Progenitor cell of endocrine pancreas (in vitro differentiated cells): ENCODE data around the gene MR1. TPM values are rescaled to one million over a fixed set of nuclear protein-coding genes. Genes with fewer than 3 reads are reported as not detected.

Source experiments
- DNase-seq: peaks from one replicate; pipeline ENCODE4 v3.0.0; 2021; ENCODE audit warnings: low spot score; ENCODE audit not compliant: unreplicated experiment
- H3K27ac Mint-ChIP-seq: 2 replicates; pipeline ENCODE4 v1.8.0; 2021; ENCODE audit warnings: mild to moderate bottlenecking, moderate library complexity, mixed read lengths
- H3K27me3 Mint-ChIP-seq: 2 replicates; pipeline ENCODE4 v1.8.0; 2021; ENCODE audit warnings: mixed read lengths
- H3K36me3 Mint-ChIP-seq: 2 replicates; pipeline ENCODE4 v1.8.0; 2022; ENCODE audit warnings: mixed read lengths; ENCODE audit not compliant: insufficient read depth
- H3K4me1 Mint-ChIP-seq: 2 replicates; pipeline ENCODE4 v1.8.0; 2021; ENCODE audit warnings: low read depth, mixed read lengths
- H3K4me3 Mint-ChIP-seq: 2 replicates; pipeline ENCODE4 v1.8.0; 2021; ENCODE audit warnings: low read depth, mild to moderate bottlenecking, moderate library complexity, mixed read lengths
- H3K9me3 Mint-ChIP-seq: 2 replicates; pipeline ENCODE4 v1.8.0; 2021; ENCODE audit warnings: low read depth, mixed read lengths
- total RNA-seq: library from RNA; stranded (reverse); gene quantifications from 2 replicates; pipeline ENCODE4 v1.2.1, GENCODE V29; 2021
- TF ChIP-seq, protein P1 (sequence below): fragments of 200-600 bp; sonication (generic); IDR thresholded peaks from one replicate; pipeline ENCODE4 v1.5.0; 2021; ENCODE audit warnings: antibody characterized with exemption, mild to moderate bottlenecking; ENCODE audit not compliant: unreplicated experiment

MR1 gene
- total RNA-seq, 1 donor from 2014 or later = 0.57 TPM

GRCh38 chr1:181104042-181104789 is 70.4 kb downstream of the MR1 start:
- Mint-ChIP-seq H3K27me3 (peaks cover 66% of the 10 kb centered on the region), H3K4me3 (peak overlapping the region; percentile 88), H3K36me3 (no peaks in the 10 kb centered on the region), H3K27ac (peak overlapping the region; percentile 96), H3K9me3 (no peaks in the 10 kb centered on the region), H3K4me1 (peaks cover 48% of the 10 kb centered on the region)
- TF ChIP-seq, protein P1, sequence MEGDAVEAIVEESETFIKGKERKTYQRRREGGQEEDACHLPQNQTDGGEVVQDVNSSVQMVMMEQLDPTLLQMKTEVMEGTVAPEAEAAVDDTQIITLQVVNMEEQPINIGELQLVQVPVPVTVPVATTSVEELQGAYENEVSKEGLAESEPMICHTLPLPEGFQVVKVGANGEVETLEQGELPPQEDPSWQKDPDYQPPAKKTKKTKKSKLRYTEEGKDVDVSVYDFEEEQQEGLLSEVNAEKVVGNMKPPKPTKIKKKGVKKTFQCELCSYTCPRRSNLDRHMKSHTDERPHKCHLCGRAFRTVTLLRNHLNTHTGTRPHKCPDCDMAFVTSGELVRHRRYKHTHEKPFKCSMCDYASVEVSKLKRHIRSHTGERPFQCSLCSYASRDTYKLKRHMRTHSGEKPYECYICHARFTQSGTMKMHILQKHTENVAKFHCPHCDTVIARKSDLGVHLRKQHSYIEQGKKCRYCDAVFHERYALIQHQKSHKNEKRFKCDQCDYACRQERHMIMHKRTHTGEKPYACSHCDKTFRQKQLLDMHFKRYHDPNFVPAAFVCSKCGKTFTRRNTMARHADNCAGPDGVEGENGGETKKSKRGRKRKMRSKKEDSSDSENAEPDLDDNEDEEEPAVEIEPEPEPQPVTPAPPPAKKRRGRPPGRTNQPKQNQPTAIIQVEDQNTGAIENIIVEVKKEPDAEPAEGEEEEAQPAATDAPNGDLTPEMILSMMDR = no peak
- no peak for DNase-seq

- H3K36me3 Mint-ChIP-seq = no peaks in the 10 kb centered on the region
- no peaks in the 10 kb centered on the region for H3K9me3 Mint-ChIP-seq
- H3K27ac Mint-ChIP-seq = peak overlapping the region; percentile 96
- H3K27me3 Mint-ChIP-seq = peaks cover 66% of the 10 kb centered on the region
- peak; percentile 47 for DNase-seq
- H3K4me3 Mint-ChIP-seq = peak overlapping the region; percentile 88
- H3K4me1 Mint-ChIP-seq = peaks cover 42% of the 10 kb centered on the region
- TF ChIP-seq, protein P1 = peak; percentile 45
These were observed 71.0 kb downstream of the MR1 start for GRCh38 chr1:181104790-181105133.

DNA sequence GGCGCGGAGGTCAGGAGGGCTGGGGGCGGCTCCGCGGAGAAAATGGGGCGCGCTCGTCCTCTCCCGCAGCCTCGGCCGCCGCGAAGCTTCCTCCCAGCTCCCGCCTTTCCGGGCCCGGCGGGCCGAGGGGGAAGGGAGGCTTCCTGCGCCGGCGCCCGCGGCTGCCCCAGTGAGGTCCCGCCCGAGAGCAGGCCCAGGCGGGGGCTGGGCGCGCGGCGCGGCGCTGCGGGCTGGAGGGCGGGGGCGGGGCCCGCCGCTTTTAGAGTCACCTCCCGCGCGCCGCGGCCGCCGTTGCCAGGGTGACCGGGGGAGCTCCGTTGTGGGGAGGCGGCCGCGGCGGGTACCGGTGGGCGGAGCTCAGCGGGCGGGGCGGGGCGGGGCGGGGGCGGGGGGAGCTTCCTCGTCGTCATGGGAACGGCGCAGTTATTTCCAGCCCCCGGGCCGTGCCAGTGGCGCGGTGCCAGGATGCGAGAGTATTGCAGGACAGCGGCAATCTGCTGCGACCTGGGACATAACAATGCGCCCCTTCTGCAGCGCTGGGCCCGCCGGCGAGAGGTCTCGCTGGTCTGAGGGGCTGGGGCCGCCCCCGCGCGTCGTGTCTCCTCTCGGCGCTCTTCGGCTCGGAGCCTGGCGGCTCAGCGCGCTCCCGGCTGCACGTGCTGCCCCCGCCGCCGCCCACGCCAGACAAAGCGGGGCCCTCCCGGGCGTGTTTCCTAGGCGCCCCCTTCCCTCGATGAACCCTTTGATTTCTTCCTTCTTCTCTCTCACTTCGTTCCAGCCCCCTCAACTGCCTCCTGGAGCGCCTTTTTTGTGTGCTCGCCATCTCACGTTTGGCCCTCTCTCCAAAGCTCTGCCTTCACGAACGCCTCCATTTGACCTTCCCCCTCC is 71.6 kb downstream of the MR1 start:
- H3K9me3 Mint-ChIP-seq = no peaks in the 10 kb centered on the region
- H3K4me3 Mint-ChIP-seq = peak overlapping the region; percentile 88
- TF ChIP-seq, protein P1 = no peak
- H3K4me1 Mint-ChIP-seq = peaks cover 36% of the 10 kb centered on the region
- H3K27me3 Mint-ChIP-seq = peaks cover 65% of the 10 kb centered on the region
- DNase-seq = peak; percentile 73
- H3K36me3 Mint-ChIP-seq = no peaks in the 10 kb centered on the region
- H3K27ac Mint-ChIP-seq = peak overlapping the region; percentile 96

- peaks cover 64% of the 10 kb centered on the region for H3K27me3 Mint-ChIP-seq
These were observed 72.2 kb downstream of the MR1 start for GRCh38 chr1:181106022-181106312.

GRCh38 chr1:181106479-181106878 is 72.7 kb downstream of the MR1 start:
- Mint-ChIP-seq H3K27me3 (peaks cover 64% of the 10 kb centered on the region), H3K4me3 (peak overlapping the region; percentile 80), H3K27ac (no peak overlapping the region), H3K4me1 (peaks cover 28% of the 10 kb centered on the region), H3K36me3 (no peaks in the 10 kb centered on the region), H3K9me3 (no peaks in the 10 kb centered on the region)
- TF ChIP-seq, protein P1 = no peak
- no peak for DNase-seq

More at GRCh38 chr1:181106022-181106312, 72.2 kb downstream of the MR1 start:
- no peaks in the 10 kb centered on the region for H3K36me3 Mint-ChIP-seq
- H3K9me3 Mint-ChIP-seq = no peaks in the 10 kb centered on the region
- TF ChIP-seq, protein P1 = no peak
- H3K4me3 Mint-ChIP-seq = peak overlapping the region; percentile 80
- no peak for DNase-seq
- peak overlapping the region; percentile 92 for H3K27ac Mint-ChIP-seq
- H3K4me1 Mint-ChIP-seq = peaks cover 31% of the 10 kb centered on the region
